Measurements from ENCODE around the gene SESN2.

DNA sequence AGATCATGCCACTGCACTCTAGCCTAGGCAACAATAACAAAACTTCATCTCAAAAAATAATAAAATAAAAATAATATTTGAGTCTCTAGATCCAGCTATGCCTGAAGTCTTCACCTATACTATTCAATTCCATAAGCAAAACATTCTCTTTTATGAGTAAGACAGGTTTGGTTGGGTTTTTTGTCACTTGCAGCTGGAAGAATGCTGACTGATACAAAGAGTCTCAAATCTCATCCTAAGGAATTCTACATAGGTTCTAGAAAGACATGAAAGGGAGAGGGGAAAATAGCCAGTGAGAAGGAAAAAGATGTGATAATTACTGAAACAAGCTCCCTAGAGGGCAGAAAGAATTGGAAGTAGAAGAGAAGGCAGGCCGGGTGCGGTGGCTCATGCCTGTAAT, 39.1 kb downstream of the SESN2 start:
- no peak for TF ChIP-seq POLR2AphosphoS5 (IDR thresholded peaks at IDR 0.05; ENCODE audit: low read length)
- no peak for TF ChIP-seq ETV6 (conservative IDR thresholded peaks at IDR 0.05 in 1 of 2, IDR thresholded peaks at IDR 0.05 in 1 of 2; ENCODE audit: borderline replicate concordance in 1 of 2, low read depth in 1 of 2)
- TF ChIP-seq, protein P1, sequence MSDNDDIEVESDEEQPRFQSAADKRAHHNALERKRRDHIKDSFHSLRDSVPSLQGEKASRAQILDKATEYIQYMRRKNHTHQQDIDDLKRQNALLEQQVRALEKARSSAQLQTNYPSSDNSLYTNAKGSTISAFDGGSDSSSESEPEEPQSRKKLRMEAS (IDR thresholded peaks at IDR 0.05; ENCODE audit: low read depth, low read length), result no peak
- TF ChIP-seq STAT3 (IDR thresholded peaks at IDR 0.05; ENCODE audit: low read depth, low read length), result no peak
- TF ChIP-seq, protein P2, sequence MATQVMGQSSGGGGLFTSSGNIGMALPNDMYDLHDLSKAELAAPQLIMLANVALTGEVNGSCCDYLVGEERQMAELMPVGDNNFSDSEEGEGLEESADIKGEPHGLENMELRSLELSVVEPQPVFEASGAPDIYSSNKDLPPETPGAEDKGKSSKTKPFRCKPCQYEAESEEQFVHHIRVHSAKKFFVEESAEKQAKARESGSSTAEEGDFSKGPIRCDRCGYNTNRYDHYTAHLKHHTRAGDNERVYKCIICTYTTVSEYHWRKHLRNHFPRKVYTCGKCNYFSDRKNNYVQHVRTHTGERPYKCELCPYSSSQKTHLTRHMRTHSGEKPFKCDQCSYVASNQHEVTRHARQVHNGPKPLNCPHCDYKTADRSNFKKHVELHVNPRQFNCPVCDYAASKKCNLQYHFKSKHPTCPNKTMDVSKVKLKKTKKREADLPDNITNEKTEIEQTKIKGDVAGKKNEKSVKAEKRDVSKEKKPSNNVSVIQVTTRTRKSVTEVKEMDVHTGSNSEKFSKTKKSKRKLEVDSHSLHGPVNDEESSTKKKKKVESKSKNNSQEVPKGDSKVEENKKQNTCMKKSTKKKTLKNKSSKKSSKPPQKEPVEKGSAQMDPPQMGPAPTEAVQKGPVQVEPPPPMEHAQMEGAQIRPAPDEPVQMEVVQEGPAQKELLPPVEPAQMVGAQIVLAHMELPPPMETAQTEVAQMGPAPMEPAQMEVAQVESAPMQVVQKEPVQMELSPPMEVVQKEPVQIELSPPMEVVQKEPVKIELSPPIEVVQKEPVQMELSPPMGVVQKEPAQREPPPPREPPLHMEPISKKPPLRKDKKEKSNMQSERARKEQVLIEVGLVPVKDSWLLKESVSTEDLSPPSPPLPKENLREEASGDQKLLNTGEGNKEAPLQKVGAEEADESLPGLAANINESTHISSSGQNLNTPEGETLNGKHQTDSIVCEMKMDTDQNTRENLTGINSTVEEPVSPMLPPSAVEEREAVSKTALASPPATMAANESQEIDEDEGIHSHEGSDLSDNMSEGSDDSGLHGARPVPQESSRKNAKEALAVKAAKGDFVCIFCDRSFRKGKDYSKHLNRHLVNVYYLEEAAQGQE (IDR thresholded peaks at IDR 0.05; ENCODE audit: low read depth, low read length), result no peak
- no peak for TF ChIP-seq MYC (IDR thresholded peaks at IDR 0.05; ENCODE audit: insufficient read depth, insufficient read length, insufficient replicate concordance, low read length, severe bottlenecking)
- TF ChIP-seq RAD21 (IDR thresholded peaks at IDR 0.05; ENCODE audit: insufficient read depth, low read depth, low read length), result no peak

Data from GM12878 (cell line).